Measurements from ENCODE around the gene RNF130.

RNF130 gene

GRCh38 chr5:179912951-179913350 is 158.6 kb downstream of the RNF130 start:
- peak; percentile 43 for DNase-seq

- peak; percentile 40 for DNase-seq
These were observed 159.2 kb downstream of the RNF130 start for GRCh38 chr5:179912386-179912785.

DNA sequence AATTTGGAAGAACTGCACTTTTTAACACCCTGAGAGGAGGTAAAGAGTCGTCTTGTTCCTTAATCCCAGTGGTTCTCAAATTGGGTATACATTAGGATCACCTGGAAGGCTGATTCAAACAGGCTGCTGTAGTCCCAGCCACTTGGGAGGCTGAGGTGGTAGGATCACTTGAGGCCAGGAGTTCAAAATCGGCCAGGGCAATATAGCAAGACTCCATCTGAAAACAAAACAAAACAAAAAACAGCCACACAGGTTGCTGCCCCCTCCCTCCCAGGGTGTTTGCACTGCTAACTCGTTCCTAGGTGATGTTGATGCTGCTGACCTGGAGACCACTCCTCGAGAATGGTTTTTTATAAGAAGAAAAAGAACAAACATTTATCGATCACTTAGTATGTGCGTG is 162.3 kb downstream of the RNF130 start:
- DNase-seq, result no peak

- peak; percentile 78 for DNase-seq
These were observed 163.0 kb downstream of the RNF130 start for GRCh38 chr5:179908528-179908927.

GRCh38 chr5:179907556-179908324 is 163.8 kb downstream of the RNF130 start, which contains the start of gene TBC1D9B:
Gene TBC1D9B (minus strand): TSS chr5:179907897. CDS start chr5:179907821, 76 bp downstream.
- peak; percentile 76 for DNase-seq

DNA sequence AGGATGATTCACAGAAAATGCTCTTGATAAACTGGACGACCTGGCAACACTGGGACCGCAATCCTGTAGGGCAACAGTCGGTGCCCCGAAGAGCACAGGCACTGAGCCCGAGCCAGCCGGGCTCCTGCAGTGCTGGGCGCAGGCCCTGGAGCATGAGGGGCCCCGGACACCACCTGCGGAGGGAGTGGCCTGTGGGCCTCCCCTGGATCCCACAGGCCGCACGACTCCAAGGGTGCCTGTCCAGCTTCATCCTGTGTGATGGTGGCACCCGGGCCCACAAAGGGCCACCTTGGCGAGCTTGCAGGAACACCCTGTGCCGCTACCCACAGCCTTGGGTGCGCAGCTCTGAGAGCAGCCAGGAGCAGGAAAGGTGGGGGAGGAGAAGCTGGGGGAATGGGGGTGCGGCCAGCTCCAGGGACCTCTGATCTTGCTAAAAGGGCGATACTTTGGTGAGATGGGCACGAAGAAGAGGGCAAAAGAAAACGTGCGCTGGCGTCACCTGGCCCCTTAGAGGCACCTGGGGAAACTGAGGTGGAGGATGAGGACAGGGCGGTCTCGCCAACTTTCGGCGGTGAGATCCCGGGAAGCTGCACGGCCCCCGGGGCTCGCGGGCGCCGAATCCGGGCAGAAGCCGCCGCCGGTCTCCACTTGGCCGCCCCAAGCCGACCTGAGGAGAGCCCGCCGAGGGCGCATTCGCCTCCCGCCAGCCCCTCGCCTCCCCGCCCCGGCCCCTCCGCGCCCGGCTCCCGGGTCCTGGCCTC is 164.6 kb downstream of the RNF130 start:
- DNase-seq, result no peak

GRCh38 chr5:179906294-179906794 is 165.2 kb downstream of the RNF130 start:
- no peak for DNase-seq

DNA sequence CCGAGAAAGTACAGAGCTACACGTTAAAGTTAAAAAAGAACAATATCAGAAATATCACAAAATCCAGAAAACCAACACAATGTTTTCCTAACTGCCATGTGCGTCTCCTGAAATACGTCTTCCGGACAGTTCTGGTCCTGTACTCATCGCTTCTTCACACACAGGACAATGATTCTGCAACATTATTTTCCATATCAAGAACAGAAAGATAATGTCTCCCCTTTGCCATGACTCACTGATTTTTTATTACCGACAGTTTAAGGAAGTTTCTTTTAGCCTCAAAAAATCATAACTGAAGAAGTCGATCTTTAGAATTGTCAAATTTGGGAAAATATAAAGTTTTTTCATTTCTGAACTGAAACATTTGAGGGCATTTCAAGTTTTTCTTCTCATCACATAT is 166.4 kb downstream of the RNF130 start:
- DNase-seq, result no peak

All from islet precursor cell (in vitro differentiated cells).